Endothelial cell of umbilical vein (primary cell): ENCODE measurements around the gene ADAMTS17. TPM values are rescaled to one million over a fixed set of nuclear protein-coding genes. Genes with fewer than 3 reads are reported as not detected.

Experiments used
- BruUV-seq: library from RNA; stranded (reverse); fragments of 400-500 nt; replicated peaks from 2 replicates; lab custom pipeline; 2021; lab: Mats Ljungman, UMichigan
- CTCF ChIA-PET: fragments of 300-600, 350-600 bp; sonication (Branson Sonifier 250); formaldehyde crosslinking; loops from one replicate; lab custom pipeline; 2021; ENCODE audit warnings: antibody characterized with exemption, inconsistent platforms; lab: Charles Lee
- POLR2A ChIA-PET: fragments of 300-600, 350-600 bp; sonication (Branson Sonifier 250); formaldehyde crosslinking; loops from one replicate; lab custom pipeline; 2021; ENCODE audit warnings: antibody characterized with exemption, inconsistent platforms; lab: Charles Lee
- DNase-seq: peaks from one replicate; pipeline ENCODE4 v3.0.0-alpha.2; 2011; ENCODE audit warnings: low read depth, low spot score
- FAIRE-seq: peaks from 2 replicates; lab custom pipeline; 2011; peaks lifted over from hg19 to GRCh38; lab: Jason Lieb, UNC
- H2AFZ ChIP-seq: 2 replicates; pipeline ENCODE4 v1.6.0; 2012; ENCODE audit warnings: low read depth, low read length, control low read depth, inconsistent platforms
- H3K27ac ChIP-seq: 2 replicates; pipeline ENCODE4 v1.5.1; 2011; ENCODE audit warnings: low read depth, mild to moderate bottlenecking, control low read depth, low read length, moderate library complexity; ENCODE audit not compliant: insufficient read depth
- H3K27me3 ChIP-seq, 2 experiments: 2 replicates each; pipeline versions ENCODE4 v1.6.0 to v1.6.1; 2011; ENCODE audit warnings: low read length in 2 of 2, mixed read lengths in 1 of 2; ENCODE audit not compliant: control insufficient read depth in 2 of 2, insufficient read depth in 2 of 2
- H3K36me3 ChIP-seq, 2 experiments: 2 replicates in 1 of 2; 3 replicates in 1 of 2; pipeline ENCODE4 v1.5.1; 2011; ENCODE audit warnings: low read length in 2 of 2, mild to moderate bottlenecking in 1 of 2, moderate library complexity in 1 of 2; ENCODE audit not compliant: control insufficient read depth in 2 of 2, insufficient read depth in 2 of 2; ENCODE audit errors: extremely low read depth in 1 of 2
- H3K4me1 ChIP-seq: 3 replicates; pipeline ENCODE4 v1.5.1; 2011; ENCODE audit warnings: mild to moderate bottlenecking, low read length; ENCODE audit not compliant: control insufficient read depth, insufficient read depth; ENCODE audit errors: extremely low read depth
- H3K4me2 ChIP-seq: 2 replicates; pipeline ENCODE4 v1.6.1; 2011; ENCODE audit warnings: low read length, control low read depth, mixed read lengths; ENCODE audit not compliant: insufficient read depth
- H3K4me3 ChIP-seq, 3 experiments: fragments of 200-600 bp in 1 of 3; sonication (generic), shearing (Covaris generic) in 1 of 3; replicated peaks in 1 of 3; 2 replicates each; pipeline ENCODE4 v1.5.1; 2011 to 2016; ENCODE audit warnings: control low read depth in 3 of 3, low read length in 3 of 3, mild to moderate bottlenecking in 2 of 3, inconsistent platforms in 1 of 3, low read depth in 1 of 3, moderate library complexity in 1 of 3; ENCODE audit not compliant: insufficient read depth in 1 of 3
- H3K79me2 ChIP-seq: 2 replicates; pipeline ENCODE4 v1.6.0; 2012; ENCODE audit warnings: low read length, inconsistent platforms; ENCODE audit not compliant: control insufficient read depth, insufficient read depth
- H3K9ac ChIP-seq: replicated peaks from 2 replicates; pipeline ENCODE3; 2011; ENCODE audit warnings: low read length, control low read depth; ENCODE audit not compliant: insufficient read depth; ENCODE audit errors: extremely low read depth
- H3K9me1 ChIP-seq: replicated peaks from 3 replicates; pipeline ENCODE4 v1.6.0; 2011; ENCODE audit warnings: mild to moderate bottlenecking, low read length; ENCODE audit not compliant: control insufficient read depth, insufficient read depth; ENCODE audit errors: extremely low read depth
- H3K9me3 ChIP-seq: replicated peaks from 2 replicates; pipeline ENCODE4 v1.5.1; 2012; ENCODE audit warnings: low read length, inconsistent platforms; ENCODE audit not compliant: control insufficient read depth, insufficient read depth
- H4K20me1 ChIP-seq: replicated peaks from 2 replicates; pipeline ENCODE3; 2011; ENCODE audit warnings: mild to moderate bottlenecking, low read length; ENCODE audit not compliant: control insufficient read depth, insufficient read depth; ENCODE audit errors: extremely low read depth
- CTCF ChIP-seq, 2 donors: IDR thresholded peaks; 1 replicate in 1 of 2; 2 replicates in 1 of 2; pipeline ENCODE4 v1.5.1; 2011; ENCODE audit warnings: low read length in 2 of 2, mild to moderate bottlenecking in 2 of 2, moderate library complexity in 2 of 2, control low read depth in 1 of 2, inconsistent platforms in 1 of 2, low read depth in 1 of 2; ENCODE audit not compliant: insufficient read depth in 1 of 2; ENCODE audit errors: extremely low read depth in 1 of 2
- EZH2 ChIP-seq: IDR thresholded peaks from 2 replicates; pipeline ENCODE4 v1.6.1; 2012; ENCODE audit warnings: borderline replicate concordance, low read depth, mild to moderate bottlenecking, moderate library complexity, low read length, inconsistent platforms; ENCODE audit not compliant: severe bottlenecking
- FOS ChIP-seq: IDR thresholded peaks from 2 replicates; pipeline ENCODE4 v1.6.1; 2011; ENCODE audit warnings: mild to moderate bottlenecking, low read length, moderate library complexity, borderline replicate concordance; ENCODE audit not compliant: insufficient read depth
- GATA2 ChIP-seq: IDR thresholded peaks from 2 replicates; pipeline ENCODE4 v1.7.0; 2011; ENCODE audit warnings: low read depth, mild to moderate bottlenecking, moderate library complexity, mixed read lengths, low read length; ENCODE audit not compliant: insufficient read length, insufficient read depth
- JUN ChIP-seq: IDR thresholded peaks from 2 replicates; pipeline ENCODE4 v1.6.1; 2011; ENCODE audit warnings: borderline replicate concordance, low read depth; ENCODE audit not compliant: insufficient read length, insufficient read depth
- MAX ChIP-seq: IDR thresholded peaks from 2 replicates; pipeline ENCODE4 v1.6.1; 2011; ENCODE audit not compliant: insufficient read depth, insufficient read length
- MYC ChIP-seq: IDR thresholded peaks from one replicate; pipeline ENCODE4 v1.6.1; 2011; ENCODE audit warnings: mild to moderate bottlenecking, low read depth, low read length
- POLR2A ChIP-seq: IDR thresholded peaks from 2 replicates; pipeline ENCODE4 v1.6.1; 2012; ENCODE audit warnings: low read depth, mild to moderate bottlenecking, control low read depth, low read length
- POLR2AphosphoS5 ChIP-seq: IDR thresholded peaks from 2 replicates; pipeline ENCODE4 v1.6.1; 2012; ENCODE audit warnings: low read depth, mild to moderate bottlenecking, control low read depth, low read length, moderate library complexity; ENCODE audit not compliant: insufficient read depth
- dilution Hi-C: fragments of 300-500 bp; cut with MboI; formaldehyde crosslinking; loops from one replicate; pipeline ENCODE4 v1.15.0; 2019; ENCODE audit warnings: low sequenced_read_pairs; ENCODE audit not compliant: extremely low pct_ligation_motif_present
- intact Hi-C: fragments of 100-400 bp; cut with micrococcal nuclease; formaldehyde crosslinking; loops from one replicate; pipeline ENCODE4 v1.10.0; 2022
- polyA plus RNA-seq, 4 experiments: library from polyadenylated mRNA; depleted of rRNA in 3 of 4; stranded (reverse) in 3 of 4; unstranded in 1 of 4; fragments of >200 nt; gene quantifications; 2 replicates each; pipeline versions ENCODE4 v1.2.1 to v1.2.3, GENCODE V29; 2011 to 2012; ENCODE audit warnings: missing spikeins in 1 of 4
- total RNA-seq: library from RNA; stranded (reverse); gene quantifications from 2 replicates; pipeline ENCODE4 v1.2.3, GENCODE V29; 2021

The ADAMTS17 gene
- total and polyA plus RNA-seq, 2 donors (not counting 3 experiments of a cell fraction or from before 2014, with no cell fraction given), result 0.12 TPM; not detected in 1

DNA sequence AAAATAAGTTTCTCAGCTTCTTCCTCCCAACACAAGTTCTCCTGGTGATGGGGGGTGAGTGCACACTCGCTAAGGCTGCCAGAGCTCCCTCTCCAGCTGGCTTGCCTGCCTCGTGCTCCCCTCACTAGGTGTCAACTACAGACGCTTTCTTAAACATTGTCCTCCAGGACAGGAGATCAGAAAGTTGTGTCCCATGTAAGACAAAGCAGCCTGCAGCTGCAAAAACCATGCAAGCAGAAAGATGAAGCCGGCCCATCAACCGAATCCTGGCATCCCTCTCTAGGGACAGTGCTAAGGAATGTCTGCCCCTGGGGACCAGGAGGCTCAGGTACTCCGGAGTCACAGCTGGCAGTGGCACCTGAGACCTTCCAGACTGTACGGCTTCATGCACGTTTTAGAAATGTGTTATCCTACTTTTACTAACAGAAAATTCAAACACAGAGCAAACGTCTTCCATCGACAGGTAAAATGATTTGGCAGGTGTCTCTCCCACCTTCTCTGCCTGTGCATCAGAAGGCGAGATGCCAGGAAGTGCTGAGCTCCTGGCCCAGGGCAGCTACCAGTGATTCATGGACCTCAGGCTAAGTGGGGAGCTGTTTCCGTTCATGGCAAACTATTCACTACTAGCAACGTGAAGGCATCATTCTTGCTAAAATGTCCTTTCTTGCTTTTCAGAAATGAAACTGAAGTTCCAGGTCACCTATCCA is 246.1 kb downstream of the ADAMTS17 start:
- ChIA-PET POLR2A (no interaction called here), CTCF (no interaction called here)
- no TSS peak for BruUV-seq
- Histone ChIP-seq H3K4me1 (no peaks in the 10 kb centered on the region), H3K9me1 (no peaks in the 10 kb centered on the region), H3K36me3 (no peaks in the 10 kb centered on the region), H3K79me2 (no peaks in the 10 kb centered on the region), H3K9me3 (no peaks in the 10 kb centered on the region), H4K20me1 (no peaks in the 10 kb centered on the region), H2AFZ (no peak overlapping the region), H3K27ac (no peak overlapping the region), H3K27me3 (no peaks in the 10 kb centered on the region), H3K4me3 (no peak overlapping the region), H3K4me2 (no peak overlapping the region), H3K9ac (no peak overlapping the region)
- TF ChIP-seq CTCF (IDR thresholded peaks at IDR 0.05; ENCODE audit: extremely low read depth in 1 of 2, insufficient read depth in 1 of 2, low read depth in 1 of 2, low read length in 2 of 2) (no peak), EZH2 (no peak), FOS (no peak), GATA2 (no peak), POLR2AphosphoS5 (no peak), JUN (no peak), POLR2A (no peak), MYC (no peak), MAX (no peak)
- dilution Hi-C loops, result no loop called here
- no peak for DNase-seq
- no peak for FAIRE-seq
- intact Hi-C loops, result no loop called here
